ENCODE measurements around the gene TEX22.

The TEX22 gene

DNA sequence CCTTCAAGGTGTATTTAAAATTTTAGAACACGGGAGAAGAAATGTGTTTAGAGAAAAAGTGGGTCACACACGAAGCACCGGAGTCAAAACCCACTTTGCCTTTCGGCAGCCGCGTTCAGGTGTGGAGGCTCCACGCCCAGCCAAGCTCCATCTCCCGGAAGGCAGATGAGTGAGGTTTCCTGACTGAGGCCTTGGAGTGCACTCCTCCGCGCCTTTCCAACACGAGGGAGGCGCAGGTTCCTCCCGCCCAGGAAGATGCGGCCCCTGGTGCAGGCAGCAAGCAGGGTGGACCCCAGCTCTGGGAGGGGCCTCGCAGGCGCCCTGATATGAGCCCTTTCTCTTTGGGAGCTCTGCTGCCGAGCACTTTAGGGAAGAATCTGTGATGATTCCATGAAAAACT, 43.8 kb downstream of the TEX22 start:
- ChIA-PET POLR2A (no interaction called here), CTCF (interaction anchor here (0.7 kb wide), 2 partner anchors 34 to 38 kb away, joined by 3 read pairs; no protein-coding TSS in a partner anchor)
- Histone ChIP-seq H3K27ac (ENCODE audit: extremely low read depth, low read depth, low read length) (0 out of 2 replicates have a peak overlapping the region, but pooled peaks have one; percentile 9), H3K4me1 (ENCODE audit: control insufficient read depth, insufficient read depth, low read length) (no peaks in the 10 kb centered on the region), H3K4me3 (ENCODE audit: low read depth, low read length) (no peak overlapping the region), H3K9me3 (ENCODE audit: control insufficient read depth, insufficient read depth, low read depth, low read length) (no peaks in the 10 kb centered on the region), H3K36me3 (ENCODE audit: control insufficient read depth in 2 of 2, insufficient read depth in 1 of 2, low read length in 2 of 2) (peaks cover 0 to 70% of the 10 kb centered on the region in 2 experiments; a peak in 2 of 3 replicates)
- TF ChIP-seq KLF10 (tag by site-specific recombination; IDR thresholded peaks at IDR 0.05) (no peak), ZNF514 (tag by site-specific recombination; IDR thresholded peaks at IDR 0.05) (no peak), HOXD13 (CRISPR knock-in tag; IDR thresholded peaks at IDR 0.05; ENCODE audit: borderline replicate concordance) (no peak), MYNN (tag by site-specific recombination; IDR thresholded peaks at IDR 0.05; ENCODE audit: borderline replicate concordance) (no peak), ZNF169 (tag by site-specific recombination; IDR thresholded peaks at IDR 0.05) (no peak), ZNF621 (tag by site-specific recombination; IDR thresholded peaks at IDR 0.05) (no peak), ZNF214 (tag by site-specific recombination; IDR thresholded peaks at IDR 0.05; ENCODE audit: borderline replicate concordance) (no peak), ZSCAN30 (tag by site-specific recombination; IDR thresholded peaks at IDR 0.05) (no peak), ZNF146 (tag by site-specific recombination; IDR thresholded peaks at IDR 0.05) (no peak), OSR2 (tag by site-specific recombination; IDR thresholded peaks at IDR 0.05) (no peak), GLI4 (tag by site-specific recombination; IDR thresholded peaks at IDR 0.05) (no peak), ZNF501 (tag by site-specific recombination; IDR thresholded peaks at IDR 0.05) (no peak), ZNF473 (tag by site-specific recombination; IDR thresholded peaks at IDR 0.05) (no peak), ZNF624 (tag by site-specific recombination; IDR thresholded peaks at IDR 0.05) (no peak)
- TF ChIP-seq, protein P1, sequence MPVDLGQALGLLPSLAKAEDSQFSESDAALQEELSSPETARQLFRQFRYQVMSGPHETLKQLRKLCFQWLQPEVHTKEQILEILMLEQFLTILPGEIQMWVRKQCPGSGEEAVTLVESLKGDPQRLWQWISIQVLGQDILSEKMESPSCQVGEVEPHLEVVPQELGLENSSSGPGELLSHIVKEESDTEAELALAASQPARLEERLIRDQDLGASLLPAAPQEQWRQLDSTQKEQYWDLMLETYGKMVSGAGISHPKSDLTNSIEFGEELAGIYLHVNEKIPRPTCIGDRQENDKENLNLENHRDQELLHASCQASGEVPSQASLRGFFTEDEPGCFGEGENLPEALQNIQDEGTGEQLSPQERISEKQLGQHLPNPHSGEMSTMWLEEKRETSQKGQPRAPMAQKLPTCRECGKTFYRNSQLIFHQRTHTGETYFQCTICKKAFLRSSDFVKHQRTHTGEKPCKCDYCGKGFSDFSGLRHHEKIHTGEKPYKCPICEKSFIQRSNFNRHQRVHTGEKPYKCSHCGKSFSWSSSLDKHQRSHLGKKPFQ (tag by site-specific recombination; IDR thresholded peaks at IDR 0.05), result no peak
- TF ChIP-seq, protein P2, sequence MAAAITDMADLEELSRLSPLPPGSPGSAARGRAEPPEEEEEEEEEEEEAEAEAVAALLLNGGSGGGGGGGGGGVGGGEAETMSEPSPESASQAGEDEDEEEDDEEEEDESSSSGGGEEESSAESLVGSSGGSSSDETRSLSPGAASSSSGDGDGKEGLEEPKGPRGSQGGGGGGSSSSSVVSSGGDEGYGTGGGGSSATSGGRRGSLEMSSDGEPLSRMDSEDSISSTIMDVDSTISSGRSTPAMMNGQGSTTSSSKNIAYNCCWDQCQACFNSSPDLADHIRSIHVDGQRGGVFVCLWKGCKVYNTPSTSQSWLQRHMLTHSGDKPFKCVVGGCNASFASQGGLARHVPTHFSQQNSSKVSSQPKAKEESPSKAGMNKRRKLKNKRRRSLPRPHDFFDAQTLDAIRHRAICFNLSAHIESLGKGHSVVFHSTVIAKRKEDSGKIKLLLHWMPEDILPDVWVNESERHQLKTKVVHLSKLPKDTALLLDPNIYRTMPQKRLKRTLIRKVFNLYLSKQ (tag by site-specific recombination; IDR thresholded peaks at IDR 0.05; ENCODE audit: borderline replicate concordance), result no peak
- TF ChIP-seq, protein P3, sequence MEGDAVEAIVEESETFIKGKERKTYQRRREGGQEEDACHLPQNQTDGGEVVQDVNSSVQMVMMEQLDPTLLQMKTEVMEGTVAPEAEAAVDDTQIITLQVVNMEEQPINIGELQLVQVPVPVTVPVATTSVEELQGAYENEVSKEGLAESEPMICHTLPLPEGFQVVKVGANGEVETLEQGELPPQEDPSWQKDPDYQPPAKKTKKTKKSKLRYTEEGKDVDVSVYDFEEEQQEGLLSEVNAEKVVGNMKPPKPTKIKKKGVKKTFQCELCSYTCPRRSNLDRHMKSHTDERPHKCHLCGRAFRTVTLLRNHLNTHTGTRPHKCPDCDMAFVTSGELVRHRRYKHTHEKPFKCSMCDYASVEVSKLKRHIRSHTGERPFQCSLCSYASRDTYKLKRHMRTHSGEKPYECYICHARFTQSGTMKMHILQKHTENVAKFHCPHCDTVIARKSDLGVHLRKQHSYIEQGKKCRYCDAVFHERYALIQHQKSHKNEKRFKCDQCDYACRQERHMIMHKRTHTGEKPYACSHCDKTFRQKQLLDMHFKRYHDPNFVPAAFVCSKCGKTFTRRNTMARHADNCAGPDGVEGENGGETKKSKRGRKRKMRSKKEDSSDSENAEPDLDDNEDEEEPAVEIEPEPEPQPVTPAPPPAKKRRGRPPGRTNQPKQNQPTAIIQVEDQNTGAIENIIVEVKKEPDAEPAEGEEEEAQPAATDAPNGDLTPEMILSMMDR (tag by site-specific recombination; IDR thresholded peaks at IDR 0.05), result no peak

DNA sequence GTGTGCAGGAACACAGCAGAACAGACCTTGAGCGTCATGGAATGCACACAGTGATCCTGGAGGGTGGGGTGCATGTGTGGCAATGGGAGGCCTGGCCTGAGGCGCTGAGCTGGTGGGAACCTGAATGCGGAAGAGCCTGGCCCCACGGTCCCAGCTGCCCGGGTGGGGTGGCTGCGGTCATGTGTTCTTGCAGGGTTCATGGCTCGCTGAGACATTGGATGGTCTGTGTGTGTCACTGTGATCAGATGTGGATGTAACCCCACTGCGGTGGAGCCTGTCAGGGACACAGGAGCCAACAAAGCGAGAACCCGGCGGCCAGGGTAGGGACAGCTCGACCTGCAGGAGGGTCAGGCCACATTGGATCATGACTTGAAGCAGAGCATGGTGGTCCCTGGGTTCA, 44.5 kb downstream of the TEX22 start:
- Histone ChIP-seq H3K36me3 (ENCODE audit: control insufficient read depth in 2 of 2, insufficient read depth in 1 of 2, low read length in 2 of 2) (peaks cover 0 to 64% of the 10 kb centered on the region in 2 experiments; a peak in 2 of 3 replicates), H3K27ac (ENCODE audit: extremely low read depth, low read depth, low read length) (no peak overlapping the region), H3K4me3 (ENCODE audit: low read depth, low read length) (no peak overlapping the region), H3K4me1 (ENCODE audit: control insufficient read depth, insufficient read depth, low read length) (no peaks in the 10 kb centered on the region), H3K9me3 (ENCODE audit: control insufficient read depth, insufficient read depth, low read depth, low read length) (no peaks in the 10 kb centered on the region)
- ChIA-PET CTCF (no interaction called here), POLR2A (no interaction called here)
- TF ChIP-seq ZNF600 (tag by site-specific recombination; IDR thresholded peaks at IDR 0.05) (peak; percentile 81), ZNF112 (tag by site-specific recombination; IDR thresholded peaks at IDR 0.05) (no peak), MEIS1 (CRISPR knock-in tag; IDR thresholded peaks at IDR 0.05; ENCODE audit: borderline replicate concordance) (no peak)
- TF ChIP-seq, protein P4, sequence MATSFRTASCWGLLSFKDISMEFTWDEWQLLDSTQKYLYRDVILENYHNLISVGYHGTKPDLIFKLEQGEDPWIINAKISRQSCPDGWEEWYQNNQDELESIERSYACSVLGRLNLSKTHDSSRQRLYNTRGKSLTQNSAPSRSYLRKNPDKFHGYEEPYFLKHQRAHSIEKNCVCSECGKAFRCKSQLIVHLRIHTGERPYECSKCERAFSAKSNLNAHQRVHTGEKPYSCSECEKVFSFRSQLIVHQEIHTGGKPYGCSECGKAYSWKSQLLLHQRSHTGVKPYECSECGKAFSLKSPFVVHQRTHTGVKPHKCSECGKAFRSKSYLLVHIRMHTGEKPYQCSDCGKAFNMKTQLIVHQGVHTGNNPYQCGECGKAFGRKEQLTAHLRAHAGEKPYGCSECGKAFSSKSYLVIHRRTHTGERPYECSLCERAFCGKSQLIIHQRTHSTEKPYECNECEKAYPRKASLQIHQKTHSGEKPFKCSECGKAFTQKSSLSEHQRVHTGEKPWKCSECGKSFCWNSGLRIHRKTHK (tag by site-specific recombination; IDR thresholded peaks at IDR 0.05), result no peak
